HepG2 (cell line): ENCODE measurements around the gene GSTM2.
"Not testable (repeated sequence)": the region's sequence is repeated elsewhere in the genome, so short reads cannot be mapped to it uniquely, and the experiment has no call there.

Source experiments
- ATF3 ChIP-seq: sonication (generic); formaldehyde crosslinking; IDR thresholded peaks from 2 replicates; pipeline ENCODE4 v1.4.0; 2020; ENCODE audit warnings: missing genetic modification reagents
- CTCF ChIP-seq: sonication (generic); formaldehyde crosslinking; IDR thresholded peaks from 2 replicates; pipeline ENCODE4 v1.5.0; 2020; ENCODE audit warnings: mild to moderate bottlenecking, missing genetic modification reagents, moderate library complexity
- DRAP1 ChIP-seq: IDR thresholded peaks from 2 replicates; pipeline ENCODE4 v1.6.1; 2016; ENCODE audit warnings: missing genetic modification reagents, missing compliant biosample characterization
- E2F5 ChIP-seq: sonication (generic); formaldehyde crosslinking; conservative IDR thresholded peaks from 2 replicates; pipeline ENCODE4 v1.4.0; 2020; ENCODE audit warnings: missing genetic modification reagents
- POLR2AphosphoS5 ChIP-seq: IDR thresholded peaks from 2 replicates; pipeline ENCODE4 v1.6.1; 2012; ENCODE audit warnings: low read depth, low read length
- TCF7L2 ChIP-seq: IDR thresholded peaks from 2 replicates; pipeline ENCODE4 v1.6.1; 2011; ENCODE audit warnings: mild to moderate bottlenecking, low read depth, low read length, moderate library complexity
- U2AF2 ChIP-seq: fragments of 200-400 bp; formaldehyde crosslinking; IDR thresholded peaks from 2 replicates; pipeline ENCODE4 v1.6.1; 2017; ENCODE audit warnings: low read depth, mild to moderate bottlenecking, low read length
- ZNF263 ChIP-seq: sonication (generic); formaldehyde crosslinking; IDR thresholded peaks from 2 replicates; pipeline ENCODE4 v1.4.0; 2020; ENCODE audit warnings: missing genetic modification reagents
- ZNF367 ChIP-seq: sonication (generic); formaldehyde crosslinking; IDR thresholded peaks from 2 replicates; pipeline ENCODE4 v1.4.0; 2020; ENCODE audit warnings: missing genetic modification reagents, borderline replicate concordance
- ZNF564 ChIP-seq: sonication (generic); formaldehyde crosslinking; IDR thresholded peaks from 2 replicates; pipeline ENCODE4 v1.8.1; 2023; ENCODE audit warnings: mild to moderate bottlenecking, missing genetic modification reagents
- ZNF724P ChIP-seq: sonication (generic); formaldehyde crosslinking; IDR thresholded peaks from 2 replicates; pipeline ENCODE4 v1.8.0; 2022; ENCODE audit warnings: missing genetic modification reagents, borderline replicate concordance
- ZSCAN20 ChIP-seq: sonication (generic); formaldehyde crosslinking; IDR thresholded peaks from 2 replicates; pipeline ENCODE4 v1.4.0; 2020; ENCODE audit warnings: missing genetic modification reagents, mild to moderate bottlenecking, borderline replicate concordance

- TF ChIP-seq U2AF2; ZNF263 (CRISPR knock-in tag); POLR2AphosphoS5; ZNF564 (CRISPR knock-in tag); TCF7L2; CTCF; E2F5; ATF3; ZNF367 (CRISPR knock-in tag); DRAP1; ZNF724P (CRISPR knock-in tag); ZSCAN20: not testable (repeated sequence)
Measured at GRCh38 chr1:109673861-109674260, 6.0 kb downstream of the GSTM2 start.
